NOMO-1 treated with dmso at 0.1 percent for 144 hours (cell line): ENCODE data around the gene TMEM175.

ENCODE experiments used
- DNase-seq: peaks from one replicate; lab custom pipeline; 2025; ENCODE audit not compliant: unreplicated experiment; lab: John Stamatoyannopoulos, UW

The TMEM175 gene

DNA sequence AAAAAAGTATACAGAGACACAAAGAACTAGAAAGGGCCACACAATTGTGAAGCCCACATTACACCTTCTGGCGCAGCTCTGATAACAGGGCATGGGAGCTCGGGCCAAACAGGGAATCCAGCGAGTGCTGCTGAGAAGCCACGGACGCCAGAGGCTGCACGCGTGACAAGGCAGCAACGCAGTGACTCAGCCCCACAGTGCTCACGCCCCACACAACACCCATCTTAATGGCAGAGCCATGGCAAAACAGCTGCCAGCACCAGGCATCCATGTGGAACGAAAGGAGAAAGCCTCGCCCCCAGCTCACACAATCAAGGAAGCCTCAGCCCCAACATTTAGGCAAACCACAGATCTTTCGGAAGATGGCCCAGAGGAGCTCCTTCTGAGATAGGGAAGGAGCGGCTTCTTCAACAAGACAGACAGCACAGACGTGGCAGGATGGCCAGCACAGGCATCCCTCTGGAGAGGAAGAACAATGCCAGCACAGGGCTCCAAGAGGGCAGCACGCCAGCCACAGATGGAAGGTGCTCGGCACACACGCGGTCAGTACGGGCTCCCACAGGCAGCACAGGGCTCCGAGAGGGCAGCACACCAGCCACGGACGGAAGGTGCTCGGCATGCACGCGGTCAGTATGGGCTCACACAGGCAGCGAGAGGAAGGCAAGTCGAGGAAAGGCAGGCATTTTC, 33.2 kb upstream of the TMEM175 start:
- DNase-seq: no peak

DNA sequence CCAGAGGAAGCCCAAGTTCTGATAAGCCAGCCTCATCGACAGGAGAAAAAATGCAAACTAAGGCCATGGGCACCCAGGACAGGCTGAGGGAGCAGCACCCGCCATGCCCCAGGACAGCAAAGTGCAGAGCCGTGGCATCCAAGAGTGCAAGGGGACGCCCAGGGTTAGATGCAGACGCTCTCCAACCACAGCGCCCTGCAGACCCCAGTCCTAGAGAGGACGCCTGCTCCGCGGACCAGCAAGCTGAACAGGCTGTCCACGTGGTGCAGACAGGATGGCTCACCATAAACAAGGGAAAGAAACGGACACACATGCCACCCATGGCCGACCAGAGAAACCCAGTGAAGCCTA, 32.7 kb upstream of the TMEM175 start:
- no peak for DNase-seq

DNA sequence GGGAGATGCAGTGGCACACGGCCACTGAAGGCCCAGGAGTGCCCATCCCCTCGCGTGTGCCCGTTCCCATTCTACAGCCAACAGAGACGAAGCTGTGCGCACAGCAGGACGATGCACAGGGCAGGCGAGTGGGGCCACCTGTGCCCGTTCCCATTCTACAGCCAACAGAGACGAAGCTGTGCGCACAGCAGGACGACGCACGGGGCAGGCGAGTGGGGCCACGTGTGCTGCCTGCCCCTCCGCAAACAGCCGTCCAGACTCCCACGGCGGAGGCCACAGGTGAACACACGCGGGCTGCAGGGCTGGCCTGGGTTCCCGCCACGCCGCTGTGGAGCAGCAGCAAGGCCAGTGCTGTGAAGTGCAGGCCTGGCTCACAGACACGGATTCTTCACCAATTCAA, 32.2 kb upstream of the TMEM175 start:
- DNase-seq: no peak

DNA sequence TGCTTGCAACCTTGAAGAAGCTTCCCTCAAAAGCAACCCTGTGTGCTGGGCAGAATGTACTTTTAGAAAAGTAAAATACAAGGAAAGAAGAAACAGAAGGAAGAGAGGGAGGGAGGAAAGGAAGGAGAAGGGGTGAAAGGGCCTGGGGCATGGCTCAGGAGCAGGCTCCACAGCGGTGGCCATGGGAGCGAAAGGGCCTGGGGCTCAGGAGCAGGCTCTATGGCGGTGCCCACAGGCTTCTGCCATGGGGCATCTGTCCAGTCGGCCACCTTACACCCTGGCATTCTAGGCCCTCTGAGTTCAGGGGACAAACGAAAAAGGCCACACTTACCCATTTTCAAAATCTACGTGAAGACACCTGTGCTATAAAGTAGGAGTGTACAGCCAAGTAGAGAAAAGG, 31.5 kb upstream of the TMEM175 start:
- DNase-seq: no peak

DNA sequence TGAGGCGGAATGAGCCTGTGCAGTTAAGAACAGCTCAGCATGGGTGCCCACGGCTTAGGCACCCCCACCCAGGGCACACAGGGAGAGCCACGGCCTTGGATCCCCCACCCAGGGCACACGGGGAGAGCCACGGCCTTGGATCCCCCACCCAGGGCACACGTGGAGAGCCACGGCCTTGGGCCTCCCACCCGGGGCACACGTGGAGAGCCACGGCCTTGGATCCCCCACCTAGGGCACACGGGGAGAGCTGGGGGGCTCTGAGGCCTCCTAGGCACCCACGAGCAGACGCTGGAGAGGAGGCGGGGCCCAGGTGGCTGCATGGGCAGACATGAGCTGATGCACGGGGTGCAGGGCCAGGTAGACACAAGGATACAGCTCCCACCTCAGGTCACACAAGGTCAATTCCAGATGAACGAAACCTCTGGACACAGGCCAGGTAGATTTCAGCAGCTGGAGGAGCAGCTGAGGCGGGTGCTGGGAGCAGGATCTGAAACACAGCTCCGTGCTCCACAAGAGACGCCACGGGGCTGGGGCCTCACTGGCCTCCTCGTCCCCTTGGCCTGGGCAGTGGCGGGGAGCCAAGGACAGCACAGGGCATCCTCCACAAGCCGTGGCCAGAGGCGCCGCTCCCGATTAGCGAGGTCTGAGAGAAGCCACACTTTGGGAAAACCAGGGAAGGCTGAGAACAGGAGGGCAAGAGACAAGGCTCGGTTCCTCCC, 30.9 kb upstream of the TMEM175 start:
- no peak for DNase-seq

DNA sequence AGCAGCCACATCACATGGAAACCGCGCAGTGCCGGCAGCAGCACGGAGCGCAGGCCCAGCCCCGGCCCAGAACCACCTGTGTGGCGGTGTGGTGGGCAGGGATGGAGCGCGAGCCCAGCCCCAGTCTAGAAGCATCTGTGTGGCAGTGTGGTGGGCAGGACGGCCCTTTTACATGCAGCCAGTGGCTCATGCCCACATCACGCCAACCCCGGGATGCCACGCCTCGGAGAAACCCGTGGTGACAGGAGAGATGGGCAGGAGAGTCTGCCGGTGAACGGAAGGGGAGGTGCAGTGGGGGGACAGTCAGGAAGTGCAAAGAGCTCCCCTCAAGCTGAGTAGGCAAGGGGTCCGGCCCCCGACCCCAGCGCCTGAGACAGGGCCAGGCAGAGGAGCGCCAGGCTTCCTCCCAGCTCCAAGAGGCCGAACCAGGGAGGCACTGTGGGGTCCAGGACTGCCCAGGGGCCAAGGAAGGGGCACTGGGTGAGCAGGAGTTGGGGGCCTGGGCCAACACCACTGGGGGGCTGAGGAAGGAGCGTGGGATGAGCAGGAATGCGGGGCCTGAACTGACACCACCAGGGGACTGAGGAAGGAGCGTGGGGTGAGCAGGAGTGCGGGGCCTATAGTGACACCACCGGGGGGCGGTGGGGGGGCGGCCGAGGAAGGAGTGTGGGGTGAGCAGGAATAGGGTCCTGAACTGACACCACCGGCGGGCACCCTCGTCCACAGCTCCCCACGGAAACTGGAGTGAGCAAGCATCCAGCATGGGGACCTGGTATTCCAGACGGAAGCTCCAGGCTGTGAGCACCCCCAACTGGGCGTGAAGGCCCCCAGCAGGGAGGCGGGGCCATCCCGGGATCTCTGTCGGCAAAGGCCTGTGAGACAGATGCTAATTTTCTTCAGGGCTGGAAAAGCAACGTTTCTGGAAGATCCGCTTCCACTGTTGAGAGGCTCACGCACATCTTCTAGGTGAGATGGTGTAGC, 28.9 kb upstream of the TMEM175 start:
- DNase-seq: no peak

DNA sequence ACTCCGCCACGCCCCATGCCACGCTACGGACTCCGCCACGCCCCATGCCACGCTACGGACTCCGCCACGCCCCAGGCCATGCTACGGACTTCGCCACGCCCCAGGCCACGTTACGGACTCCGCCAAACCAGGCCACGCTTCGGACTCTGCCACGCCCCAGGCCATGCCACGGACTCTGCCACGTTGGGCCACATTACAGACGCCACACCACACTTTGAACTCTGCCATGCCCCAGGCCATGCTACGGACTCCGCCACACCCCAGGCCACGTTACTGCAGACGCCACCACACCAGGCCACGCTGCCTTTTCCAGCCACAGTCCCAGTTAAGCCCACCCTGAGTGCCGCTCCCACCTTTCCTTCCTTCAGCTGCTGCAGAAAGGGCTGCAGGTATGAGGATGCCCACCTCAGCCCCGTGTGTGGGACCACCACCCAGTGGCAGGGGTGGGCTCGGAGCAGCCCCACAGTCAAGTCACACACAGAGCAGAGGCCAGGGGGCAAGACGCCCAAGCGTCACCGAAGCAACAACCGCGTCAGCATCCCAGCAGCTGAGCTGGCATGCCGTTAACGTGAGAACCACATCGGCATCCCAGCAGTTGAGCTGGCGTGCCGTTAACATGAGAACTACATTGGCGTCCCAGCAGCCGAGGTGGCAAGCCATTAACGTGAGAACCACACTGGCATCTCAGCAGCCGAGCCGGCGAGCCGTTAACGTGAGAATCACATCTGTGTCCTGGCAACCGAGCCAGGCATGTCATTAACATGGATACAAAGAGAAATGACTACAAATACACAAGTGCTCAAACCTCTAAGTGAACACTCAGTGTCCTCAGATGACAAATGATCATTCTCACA, 26.5 kb upstream of the TMEM175 start:
- DNase-seq: no peak

DNA sequence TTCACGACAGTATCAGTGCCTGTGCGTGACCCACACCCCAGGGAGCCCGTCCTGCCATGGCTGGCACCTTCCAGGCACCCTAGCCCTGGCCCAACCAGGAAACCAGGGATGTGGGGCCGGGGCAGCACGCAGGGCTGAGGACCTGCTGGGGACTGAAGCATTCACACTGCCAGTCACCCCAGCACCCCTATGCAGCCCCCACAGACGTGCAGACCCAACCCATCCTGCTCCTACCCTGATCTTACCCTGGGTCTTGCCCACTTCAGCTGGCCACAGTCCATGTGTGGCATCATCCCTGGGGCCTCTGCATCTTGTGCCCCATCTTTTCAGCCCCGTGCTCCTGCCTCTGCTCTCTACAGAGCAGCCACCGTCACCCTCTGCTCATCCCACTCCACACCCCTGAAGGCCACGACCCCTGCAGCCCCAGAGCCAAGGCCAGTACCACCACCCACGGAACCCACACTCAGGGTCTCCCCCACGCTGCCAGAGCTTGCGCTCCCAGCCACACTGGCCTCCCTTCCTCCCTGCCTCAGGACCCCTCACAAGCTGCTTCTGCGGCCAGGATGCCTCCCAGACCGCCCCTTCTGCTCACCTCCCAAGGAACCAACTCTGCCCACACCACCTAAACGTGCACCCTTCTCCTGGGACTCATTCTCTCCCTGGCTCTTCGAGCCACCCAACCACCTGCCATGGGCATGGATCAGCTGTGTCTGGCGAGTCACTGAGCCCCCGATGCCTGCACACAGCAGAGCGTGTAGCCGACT, 25.7 kb upstream of the TMEM175 start:
- DNase-seq: no peak

DNA sequence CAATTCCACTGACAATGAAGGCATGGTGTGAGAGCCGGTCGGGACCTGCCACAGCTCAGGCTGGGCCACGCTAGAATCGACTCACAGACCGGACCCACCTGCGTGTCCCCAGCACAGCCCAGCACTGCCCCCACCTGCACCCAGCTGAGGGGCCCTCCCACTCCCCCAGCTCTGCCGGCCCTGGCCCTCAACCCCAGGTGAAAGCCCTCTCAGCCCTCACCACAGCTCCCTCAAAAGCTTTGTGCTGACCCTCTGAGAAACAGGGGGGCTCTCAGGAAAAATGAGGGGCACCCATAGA, 25.2 kb upstream of the TMEM175 start:
- DNase-seq: no peak

DNA sequence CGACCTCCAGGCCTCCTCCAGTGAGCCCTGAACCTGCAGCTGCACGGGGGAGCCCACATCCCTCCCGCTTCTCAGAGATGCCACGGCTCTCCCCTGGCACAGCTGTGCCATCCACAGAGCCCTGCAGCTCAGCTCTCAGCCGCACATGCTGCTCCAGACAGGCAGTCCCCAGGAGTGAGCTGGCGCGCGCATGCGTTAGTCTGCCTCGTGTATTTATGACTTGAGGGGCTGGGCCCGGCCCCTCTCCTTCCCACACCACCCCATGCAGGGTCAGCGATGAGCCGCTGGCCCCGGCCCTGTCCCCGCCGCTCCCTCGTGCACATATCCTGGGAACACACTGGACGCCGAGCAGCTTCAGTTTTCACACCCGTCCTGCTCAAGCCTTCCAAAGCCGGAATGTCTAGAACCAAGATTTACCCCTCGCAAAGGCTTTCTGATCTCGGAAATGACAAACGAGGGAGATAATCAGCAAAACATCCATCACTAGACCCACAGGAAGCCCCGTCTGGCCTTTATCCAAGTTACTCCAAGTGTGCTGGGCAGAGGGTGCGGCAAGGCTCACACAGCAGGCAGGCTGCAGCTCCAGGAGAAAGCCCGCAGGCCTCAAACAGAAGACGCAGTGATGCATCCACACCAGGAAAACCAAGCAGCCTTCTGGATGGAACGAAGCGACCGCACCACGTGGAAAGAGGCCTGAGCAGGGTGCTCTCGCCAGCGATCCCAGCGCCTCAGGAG, 24.4 kb upstream of the TMEM175 start:
- no peak for DNase-seq

DNA sequence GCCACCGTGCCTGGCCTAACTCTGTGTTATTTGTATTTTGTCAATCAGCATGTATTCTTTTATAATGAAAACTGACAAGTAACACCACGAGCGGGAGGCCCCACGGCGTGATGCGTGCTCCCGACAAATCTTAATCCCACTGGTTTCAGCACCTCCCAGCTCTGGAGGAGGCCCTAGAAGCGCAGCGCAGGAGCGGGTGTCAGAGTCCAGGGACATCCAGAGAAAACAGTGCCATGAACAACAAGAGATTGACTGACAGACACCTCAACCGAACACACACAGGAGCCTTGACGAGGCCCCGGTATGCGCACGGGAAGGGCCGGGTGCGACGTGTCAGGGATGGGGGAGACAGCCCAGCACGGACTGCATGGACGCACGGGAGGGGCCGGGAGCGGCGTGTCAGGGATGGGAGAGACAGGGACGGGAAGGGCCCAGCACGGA, 23.1 kb upstream of the TMEM175 start:
- no peak for DNase-seq

DNA sequence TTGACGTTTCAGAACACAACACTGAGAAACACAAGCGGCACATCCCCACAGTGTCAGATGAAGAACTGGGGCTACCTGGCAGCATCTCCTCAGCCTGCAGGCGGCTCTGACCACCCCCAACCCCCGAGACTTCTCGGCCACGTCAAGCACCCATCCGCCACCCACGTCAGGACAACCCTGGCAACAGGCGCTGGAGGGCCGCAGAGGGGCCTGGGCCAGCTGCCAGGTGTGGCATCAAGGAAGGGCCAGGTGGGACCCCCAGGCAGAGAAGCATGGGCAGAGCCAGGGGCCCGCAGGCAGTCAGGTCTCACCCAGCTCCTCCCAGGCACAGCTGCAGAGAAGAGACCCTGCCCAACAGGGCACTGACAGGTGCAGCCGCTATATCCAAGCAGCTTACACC, 22.4 kb upstream of the TMEM175 start:
- no peak for DNase-seq

DNA sequence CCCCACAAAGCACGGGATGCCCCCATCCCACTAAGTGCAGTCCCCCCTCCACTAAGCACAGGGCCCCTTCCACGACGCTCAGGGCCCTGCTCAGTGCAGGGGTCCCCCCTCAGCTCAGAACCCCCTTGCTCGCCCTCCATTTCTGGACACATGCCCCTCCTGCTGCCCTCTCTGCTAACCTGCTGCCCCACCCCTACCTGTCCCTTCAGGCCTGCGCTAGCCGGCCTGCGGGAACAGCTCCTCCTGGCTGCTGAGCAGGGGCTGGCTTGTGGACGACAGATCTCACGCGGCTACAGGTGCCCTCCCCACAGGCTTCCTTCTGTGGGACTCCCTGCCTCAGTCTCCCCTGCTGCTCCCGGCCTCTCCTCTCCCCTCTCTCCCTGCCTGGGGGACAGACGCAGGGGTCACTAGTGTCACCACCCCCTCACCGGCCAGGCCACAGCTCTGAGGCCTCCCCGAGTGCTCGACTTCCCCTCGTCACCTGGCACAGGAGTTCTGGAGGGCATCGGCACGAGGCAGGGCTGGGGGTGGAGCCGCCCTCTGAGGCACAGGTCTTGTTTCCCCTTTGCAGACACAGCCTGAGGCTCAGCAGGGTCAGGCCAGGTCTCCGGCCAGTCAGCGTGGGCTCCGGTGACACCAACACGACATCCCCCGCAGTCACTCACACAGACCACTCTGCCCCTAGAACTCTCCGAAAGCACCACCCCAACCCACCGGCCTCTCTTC, 21.7 kb upstream of the TMEM175 start:
- no peak for DNase-seq

DNA sequence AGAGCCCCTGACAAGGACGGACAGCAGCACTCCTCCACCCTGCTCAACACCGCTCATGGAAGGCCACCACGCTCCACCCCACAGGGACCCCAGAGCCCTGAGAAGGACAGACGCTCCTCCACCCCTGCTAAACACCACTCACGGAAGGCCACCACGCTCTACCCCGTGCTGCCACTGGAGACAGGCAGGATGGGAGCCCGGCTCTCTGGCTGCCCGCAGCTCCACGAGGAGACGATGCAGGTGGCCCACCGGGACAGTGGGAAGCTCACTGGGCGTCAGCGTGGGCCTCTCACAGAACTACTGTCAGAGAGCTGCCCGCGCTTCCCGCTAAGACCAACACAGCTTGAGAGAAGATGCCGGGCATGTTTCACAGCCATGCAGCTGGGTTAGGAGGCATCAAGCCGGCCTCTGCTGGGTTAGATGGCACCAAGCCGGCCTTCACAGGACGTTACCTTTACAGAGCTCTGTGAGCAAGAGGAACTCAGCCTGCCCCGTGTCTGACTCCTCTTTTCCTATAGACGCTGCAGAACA, 21.0 kb upstream of the TMEM175 start:
- DNase-seq: no peak

DNA sequence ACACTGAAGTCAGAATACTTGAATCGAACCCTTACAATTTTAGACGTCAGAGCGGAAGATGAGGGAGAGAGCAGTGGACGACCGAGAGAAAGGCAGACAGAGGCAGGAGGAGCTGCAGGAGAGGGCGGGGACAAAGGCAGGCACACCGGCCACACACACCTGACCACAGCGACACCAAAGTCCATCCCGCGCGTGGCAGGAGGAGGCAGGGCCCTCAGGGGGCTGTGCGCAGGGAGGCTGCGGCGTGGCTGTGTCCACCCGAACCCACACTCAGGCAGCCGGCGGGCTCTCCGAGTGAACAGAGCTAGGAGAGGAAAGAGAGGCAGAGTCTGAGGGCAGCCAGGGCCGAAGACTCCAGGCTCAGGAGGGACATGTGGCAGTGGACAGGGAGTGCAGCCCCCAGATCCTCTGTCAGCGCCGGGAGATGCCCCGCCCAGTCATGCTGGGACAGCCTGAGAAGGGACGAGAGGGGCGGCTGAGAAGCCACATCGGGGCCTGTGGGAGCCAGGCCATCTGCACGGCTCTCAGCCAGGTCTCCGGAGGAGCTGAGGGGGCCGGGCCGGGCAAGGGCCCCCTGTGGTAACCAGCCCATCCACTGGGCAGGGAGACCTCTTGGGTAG, 20.3 kb upstream of the TMEM175 start:
- DNase-seq: no peak

DNA sequence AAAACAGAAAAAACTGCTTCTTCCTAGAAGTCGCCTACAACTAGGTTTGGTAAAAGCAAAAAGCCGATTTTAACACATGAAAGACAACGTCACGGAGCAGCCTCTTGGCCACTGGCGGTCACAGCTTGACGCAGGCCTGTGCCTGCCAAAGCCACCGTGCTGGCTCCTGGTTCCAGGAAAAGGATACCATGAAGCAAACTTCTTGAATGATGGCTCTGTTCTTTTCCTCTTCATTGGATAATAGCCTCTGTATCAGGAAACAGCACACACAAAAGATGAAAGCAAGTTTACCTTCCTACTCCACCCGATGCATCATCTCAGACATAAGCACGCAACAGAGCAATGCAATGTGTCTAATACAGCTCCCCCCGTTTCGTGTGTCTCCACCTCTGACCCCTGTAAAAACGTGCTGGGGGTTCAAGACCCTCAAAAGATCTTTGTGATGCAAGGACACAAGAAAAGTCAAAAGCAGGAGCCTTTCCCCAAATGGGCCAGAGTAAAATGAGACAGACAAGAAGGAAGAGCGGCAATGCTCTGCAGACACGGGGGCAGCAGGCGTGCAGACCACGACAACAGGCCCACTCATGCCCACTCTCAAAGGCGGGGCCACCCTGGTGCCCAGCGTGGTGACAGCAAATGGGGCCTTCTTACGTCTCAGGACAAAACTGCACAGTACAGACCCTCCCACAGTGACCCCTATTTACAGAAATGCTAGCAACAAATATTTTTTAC, 19.5 kb upstream of the TMEM175 start:
- no peak for DNase-seq

DNA sequence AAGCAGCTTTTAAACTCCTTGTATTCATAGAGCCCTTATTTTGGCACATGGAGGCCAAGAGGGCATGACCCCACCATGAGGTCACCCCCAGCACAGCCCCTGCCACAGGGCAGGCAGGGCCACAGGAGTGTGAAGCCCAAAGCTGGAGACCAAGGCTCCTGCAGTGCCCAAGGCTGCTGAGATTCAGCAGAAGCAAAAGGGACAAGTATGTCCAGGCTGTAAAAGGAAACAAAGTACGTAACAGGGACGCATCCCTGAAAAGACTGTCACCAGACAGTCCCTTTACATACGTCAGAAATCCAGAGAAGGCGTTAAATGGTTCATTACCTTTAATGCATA, 19.0 kb upstream of the TMEM175 start:
- no peak for DNase-seq

DNA sequence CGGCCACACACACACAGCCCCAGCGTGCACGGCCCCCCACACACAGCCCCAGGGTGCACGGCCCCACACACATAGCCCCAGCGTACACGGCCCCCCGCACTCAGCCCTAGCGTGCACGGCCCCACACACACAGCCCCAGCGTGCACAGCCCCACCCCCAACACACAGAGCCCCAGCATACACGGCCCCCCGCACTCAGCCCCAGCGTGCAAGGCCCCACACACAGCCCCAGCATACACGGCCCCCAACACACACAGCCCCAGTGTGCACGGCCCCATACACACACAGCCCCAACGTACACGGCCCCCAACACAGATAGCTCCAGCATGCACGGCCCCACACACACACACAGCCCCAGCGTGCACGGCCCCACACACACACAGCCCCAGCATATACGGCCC, 17.7 kb upstream of the TMEM175 start:
- no peak for DNase-seq
